MM.1S (cell line): ENCODE results near the gene MTCP1.

Source experiments
- DNase-seq: peaks from one replicate; pipeline ENCODE4 v3.0.0-alpha.2; 2015
- H2AFZ ChIP-seq: fragments of 300-600 bp; sonication (generic); 2 replicates; pipeline ENCODE4 v1.6.0; 2016; ENCODE audit warnings: antibody characterized with exemption, low read length
- H3F3A ChIP-seq: fragments of 300-600 bp; sonication (generic); 2 replicates; pipeline ENCODE4 v1.6.1; 2016; ENCODE audit warnings: mild to moderate bottlenecking, antibody characterized with exemption, low read length, moderate library complexity, mixed read lengths; ENCODE audit not compliant: insufficient read depth
- H3K27ac ChIP-seq: fragments of 300-600 bp; sonication (generic); 2 replicates; pipeline ENCODE4 v1.5.1; 2016; ENCODE audit warnings: mild to moderate bottlenecking, low read length
- H3K27me3 ChIP-seq: fragments of 300-600 bp; sonication (generic); replicated peaks from 2 replicates; pipeline ENCODE4 v1.6.0; 2016; ENCODE audit warnings: low read length; ENCODE audit not compliant: insufficient read depth
- H3K36me3 ChIP-seq: fragments of 300-600 bp; sonication (generic); replicated peaks from 2 replicates; pipeline ENCODE4 v1.6.1; 2016; ENCODE audit warnings: mild to moderate bottlenecking, low read length, mixed read lengths; ENCODE audit not compliant: insufficient read depth
- H3K4me1 ChIP-seq: fragments of 300-600 bp; sonication (generic); 2 replicates; pipeline ENCODE4 v1.6.1; 2016; ENCODE audit warnings: low read length, mixed read lengths
- H3K4me2 ChIP-seq: fragments of 300-600 bp; sonication (generic); 2 replicates; pipeline ENCODE4 v1.6.0; 2016; ENCODE audit warnings: low read depth, low read length
- H3K4me3 ChIP-seq: fragments of 300-600 bp; sonication (generic); 2 replicates; pipeline ENCODE4 v1.5.1; 2016; ENCODE audit warnings: low read length, mixed read lengths
- H3K79me2 ChIP-seq: fragments of 300-600 bp; sonication (generic); 2 replicates; pipeline ENCODE4 v1.6.1; 2016; ENCODE audit warnings: mixed run types, low read length, mixed read lengths
- H3K9ac ChIP-seq: fragments of 300-600 bp; sonication (generic); 2 replicates; pipeline ENCODE4 v1.6.1; 2016; ENCODE audit warnings: low read length, mixed read lengths
- H3K9me2 ChIP-seq: fragments of 300-600 bp; sonication (generic); replicated peaks from 2 replicates; pipeline ENCODE4 v1.6.1; 2016; ENCODE audit warnings: mild to moderate bottlenecking, low read length, mixed read lengths; ENCODE audit not compliant: insufficient read depth
- H3K9me3 ChIP-seq: fragments of 300-600 bp; sonication (generic); replicated peaks from 2 replicates; pipeline ENCODE4 v1.6.1; 2016; ENCODE audit warnings: mild to moderate bottlenecking, low read length, mixed read lengths; ENCODE audit not compliant: insufficient read depth
- H4K20me1 ChIP-seq: fragments of 300-600 bp; sonication (generic); 2 replicates; pipeline ENCODE4 v1.6.1; 2016; ENCODE audit warnings: mild to moderate bottlenecking, low read length, moderate library complexity, mixed read lengths; ENCODE audit not compliant: insufficient read depth
- CTCF ChIP-seq: fragments of 300-600 bp; sonication (generic); IDR thresholded peaks from 2 replicates; pipeline ENCODE4 v1.5.1; 2016; ENCODE audit warnings: antibody characterized with exemption, low read length, mixed read lengths
- EZH2 ChIP-seq: fragments of 300-600 bp; sonication (generic); optimal IDR thresholded peaks from 2 replicates; pipeline ENCODE3; 2017; ENCODE audit warnings: low read depth, mild to moderate bottlenecking, antibody characterized with exemption, low read length, mixed read lengths
- EZH2phosphoT487 ChIP-seq: fragments of 300-600 bp; sonication (generic); IDR thresholded peaks from 2 replicates; pipeline ENCODE4 v1.6.1; 2018; ENCODE audit warnings: antibody characterized with exemption, low read length

MTCP1 gene

DNA sequence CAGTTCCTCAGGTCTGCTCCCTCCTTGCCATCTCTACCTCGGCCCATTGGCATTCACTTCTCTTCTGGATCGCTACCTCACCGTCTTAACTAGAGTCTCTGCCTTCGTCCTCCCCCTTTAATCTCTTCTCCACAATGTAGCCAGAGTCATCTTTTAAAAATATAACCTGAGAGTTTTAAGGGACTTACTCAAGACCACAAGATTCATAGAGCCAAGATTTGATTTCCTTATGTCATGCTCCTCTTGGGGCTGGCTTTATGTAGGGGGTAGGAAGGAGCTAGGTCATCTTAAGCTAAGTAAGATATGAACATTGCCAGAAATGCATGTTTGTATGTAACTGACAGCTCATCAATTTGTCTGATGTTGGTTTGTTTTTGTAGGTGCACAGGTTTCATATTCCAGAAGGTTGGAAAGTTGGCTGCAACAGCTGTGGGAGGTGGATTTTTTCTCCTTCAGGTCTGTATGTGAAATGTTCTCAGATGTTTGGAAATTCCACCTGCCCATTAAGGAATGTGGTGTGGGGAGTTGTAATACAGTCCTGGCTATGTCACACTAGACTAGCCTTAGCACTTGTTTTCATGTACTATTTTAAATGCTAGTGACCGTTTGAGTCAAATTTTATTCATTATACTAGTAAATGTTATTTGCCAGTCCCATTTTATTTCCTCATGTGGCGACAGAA is 24.7 kb downstream of the MTCP1 start:
- Histone ChIP-seq H3K4me1 (no peaks in the 10 kb centered on the region), H4K20me1 (no peaks in the 10 kb centered on the region), H3F3A (no peaks in the 10 kb centered on the region), H3K9me2 (no peaks in the 10 kb centered on the region), H3K4me2 (no peak overlapping the region), H3K79me2 (0 out of 2 replicates have a peak, but pooled peaks cover 3% of the 10 kb centered on the region), H3K36me3 (no peaks in the 10 kb centered on the region), H3K9ac (no peak overlapping the region), H3K4me3 (no peak overlapping the region), H3K9me3 (no peaks in the 10 kb centered on the region), H3K27ac (no peak overlapping the region), H2AFZ (no peak overlapping the region), H3K27me3 (no peaks in the 10 kb centered on the region)
- TF ChIP-seq EZH2, result no peak
- no peak for TF ChIP-seq EZH2phosphoT487
- TF ChIP-seq CTCF, result no peak
- no peak for DNase-seq

DNA sequence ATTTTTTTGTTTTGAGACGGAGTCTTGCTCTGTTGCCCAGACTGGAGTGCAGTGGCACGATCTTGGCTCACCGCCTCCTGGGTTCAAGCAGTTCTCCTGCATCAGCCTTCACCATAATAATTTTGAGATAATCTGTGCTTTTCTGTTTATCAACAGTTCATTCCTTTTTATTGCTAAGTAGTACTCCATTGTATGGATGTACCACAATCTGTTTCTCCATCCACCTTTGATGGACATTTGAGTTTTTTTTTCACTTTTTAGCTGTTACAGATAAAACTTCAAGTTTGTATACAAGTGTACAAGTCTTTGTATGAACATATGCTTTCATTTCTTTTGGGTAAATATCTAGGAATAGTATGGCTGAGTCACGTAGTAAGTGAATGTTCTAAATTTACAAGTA is 35.2 kb downstream of the MTCP1 start:
- Histone ChIP-seq H3K9ac (no peak overlapping the region), H4K20me1 (no peaks in the 10 kb centered on the region), H3K4me2 (no peak overlapping the region), H3K36me3 (no peaks in the 10 kb centered on the region), H3K4me1 (no peaks in the 10 kb centered on the region), H3K79me2 (peaks cover 20% of the 10 kb centered on the region), H3F3A (no peaks in the 10 kb centered on the region), H2AFZ (no peak overlapping the region), H3K9me2 (no peaks in the 10 kb centered on the region), H3K27me3 (no peaks in the 10 kb centered on the region), H3K4me3 (no peak overlapping the region), H3K9me3 (no peaks in the 10 kb centered on the region), H3K27ac (no peak overlapping the region)
- DNase-seq, result no peak
- TF ChIP-seq EZH2 (no peak), EZH2phosphoT487 (no peak)

DNA sequence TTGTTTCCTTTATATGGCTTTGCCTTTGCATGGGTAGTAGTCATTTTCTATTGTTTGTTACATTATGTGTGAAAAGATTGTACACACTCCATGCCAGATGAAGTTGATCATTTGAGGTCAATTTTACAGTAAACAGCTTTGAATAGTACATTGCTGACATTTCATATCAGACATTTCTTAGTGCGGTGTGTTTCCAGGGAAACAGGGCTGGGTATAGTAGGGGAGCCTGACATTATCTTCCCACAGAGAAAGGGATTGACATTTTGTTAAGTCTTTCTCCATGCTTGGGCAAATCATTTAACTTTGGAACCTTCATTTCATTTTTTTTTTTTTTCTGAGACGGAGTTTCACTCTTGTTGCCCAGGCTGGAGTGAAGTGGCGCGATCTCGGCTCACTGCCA is 39.3 kb downstream of the MTCP1 start:
- H4K20me1 ChIP-seq, result no peaks in the 10 kb centered on the region
- H3K9me2 ChIP-seq, result no peaks in the 10 kb centered on the region
- no peaks in the 10 kb centered on the region for H3K27me3 ChIP-seq
- H3K9ac ChIP-seq, result no peak overlapping the region
- H3F3A ChIP-seq, result peaks cover 7% of the 10 kb centered on the region; the same call in 1 of the 2 replicates
- H3K4me1 ChIP-seq, result no peaks in the 10 kb centered on the region
- TF ChIP-seq EZH2phosphoT487 (no peak), EZH2 (no peak), CTCF (no peak)
- H3K4me3 ChIP-seq, result no peak overlapping the region
- no peaks in the 10 kb centered on the region for H3K36me3 ChIP-seq
- H3K9me3 ChIP-seq, result no peaks in the 10 kb centered on the region
- peaks cover 34% of the 10 kb centered on the region for H3K79me2 ChIP-seq
- no peak overlapping the region for H3K4me2 ChIP-seq
- no peak overlapping the region for H3K27ac ChIP-seq
- H2AFZ ChIP-seq, result no peak overlapping the region
- no peak for DNase-seq

GRCh38 chrX:155028877-155029291 is 42.1 kb downstream of the MTCP1 start:
- H3K27me3 ChIP-seq, result no peaks in the 10 kb centered on the region
- no peaks in the 10 kb centered on the region for H3K9me2 ChIP-seq
- H3K27ac ChIP-seq, result no peak overlapping the region
- peaks cover 12% of the 10 kb centered on the region; the same call in 1 of the 2 replicates for H3F3A ChIP-seq
- peaks cover 34% of the 10 kb centered on the region for H3K79me2 ChIP-seq
- no peak overlapping the region for H3K4me2 ChIP-seq
- no peak overlapping the region for H3K9ac ChIP-seq
- H2AFZ ChIP-seq, result no peak overlapping the region
- DNase-seq, result no peak
- no peak for TF ChIP-seq CTCF
- TF ChIP-seq EZH2, result no peak
- no peak for TF ChIP-seq EZH2phosphoT487
- no peaks in the 10 kb centered on the region for H3K9me3 ChIP-seq
- H3K4me1 ChIP-seq, result no peaks in the 10 kb centered on the region
- no peak overlapping the region for H3K4me3 ChIP-seq
- no peaks in the 10 kb centered on the region for H4K20me1 ChIP-seq
- H3K36me3 ChIP-seq, result no peaks in the 10 kb centered on the region
